H1 (cell line): ENCODE measurements around the gene CA10.

Source experiments
- ATF2 ChIP-seq: IDR thresholded peaks from 2 replicates; pipeline ENCODE4 v1.6.1; 2012; ENCODE audit warnings: low read length, inconsistent platforms
- BACH1 ChIP-seq: IDR thresholded peaks from 2 replicates; pipeline ENCODE4 v1.6.1; 2012; ENCODE audit warnings: low read length, improper control_type of control experiment
- CHD2 ChIP-seq: IDR thresholded peaks from 2 replicates; pipeline ENCODE4 v1.6.1; 2012; ENCODE audit warnings: low read length, improper control_type of control experiment
- CTCF ChIP-seq, 3 experiments: IDR thresholded peaks; 1 replicate in 2 of 3; 2 replicates in 1 of 3; pipeline versions ENCODE4 v1.5.1 to v1.6.1; 2011; ENCODE audit warnings: low read length in 3 of 3, mild to moderate bottlenecking in 3 of 3, inconsistent platforms in 2 of 3, low read depth in 1 of 3, moderate library complexity in 1 of 3; ENCODE audit not compliant: insufficient read depth in 1 of 3; ENCODE audit errors: control extremely low read depth in 1 of 3
- EZH2 ChIP-seq: fragments of 200-600 bp; sonication (generic); IDR thresholded peaks from 2 replicates; pipeline ENCODE4 v1.7.1; 2012; ENCODE audit warnings: low read depth, mild to moderate bottlenecking, moderate library complexity, low read length, inconsistent platforms; ENCODE audit not compliant: severe bottlenecking
- JUN ChIP-seq: IDR thresholded peaks from 2 replicates; pipeline ENCODE4 v1.6.1; 2011; ENCODE audit warnings: low read depth, mild to moderate bottlenecking, improper control_type of control experiment, low read length
- MAX ChIP-seq: IDR thresholded peaks from 2 replicates; pipeline ENCODE4 v1.6.1; 2012; ENCODE audit warnings: inconsistent platforms
- POLR2A ChIP-seq, 2 experiments: IDR thresholded peaks; 1 replicate in 1 of 2; 2 replicates in 1 of 2; pipeline ENCODE4 v1.6.1; 2011; ENCODE audit warnings: low read depth in 2 of 2, low read length in 2 of 2, mild to moderate bottlenecking in 2 of 2; ENCODE audit errors: control extremely low read depth in 1 of 2
- RFX5 ChIP-seq: IDR thresholded peaks from 2 replicates; pipeline ENCODE4 v1.6.1; 2011; ENCODE audit warnings: low read depth, low read length, improper control_type of control experiment, borderline replicate concordance
- SIN3A ChIP-seq, 2 experiments: IDR thresholded peaks in 1 of 2; conservative IDR thresholded peaks in 1 of 2; 2 replicates each; pipeline ENCODE4 v1.6.1; 2011 to 2012; ENCODE audit warnings: low read length in 2 of 2, improper control_type of control experiment in 1 of 2, low read depth in 1 of 2, mild to moderate bottlenecking in 1 of 2
- TAF1 ChIP-seq: IDR thresholded peaks from 2 replicates; pipeline ENCODE4 v1.6.1; 2011; ENCODE audit warnings: mild to moderate bottlenecking, low read depth, low read length
- YY1 ChIP-seq: IDR thresholded peaks from 2 replicates; pipeline ENCODE4 v1.6.1; 2011; ENCODE audit warnings: low read depth, mild to moderate bottlenecking, low read length
- TF ChIP-seq, protein P1 (sequence below): IDR thresholded peaks from 2 replicates; pipeline ENCODE4 v1.6.1; 2011; ENCODE audit warnings: low read length, improper control_type of control experiment
- TF ChIP-seq, protein P2 (sequence below): IDR thresholded peaks from 2 replicates; pipeline ENCODE4 v1.6.1; 2011; ENCODE audit warnings: low read depth, mild to moderate bottlenecking, low read length; ENCODE audit not compliant: insufficient read depth

DNA sequence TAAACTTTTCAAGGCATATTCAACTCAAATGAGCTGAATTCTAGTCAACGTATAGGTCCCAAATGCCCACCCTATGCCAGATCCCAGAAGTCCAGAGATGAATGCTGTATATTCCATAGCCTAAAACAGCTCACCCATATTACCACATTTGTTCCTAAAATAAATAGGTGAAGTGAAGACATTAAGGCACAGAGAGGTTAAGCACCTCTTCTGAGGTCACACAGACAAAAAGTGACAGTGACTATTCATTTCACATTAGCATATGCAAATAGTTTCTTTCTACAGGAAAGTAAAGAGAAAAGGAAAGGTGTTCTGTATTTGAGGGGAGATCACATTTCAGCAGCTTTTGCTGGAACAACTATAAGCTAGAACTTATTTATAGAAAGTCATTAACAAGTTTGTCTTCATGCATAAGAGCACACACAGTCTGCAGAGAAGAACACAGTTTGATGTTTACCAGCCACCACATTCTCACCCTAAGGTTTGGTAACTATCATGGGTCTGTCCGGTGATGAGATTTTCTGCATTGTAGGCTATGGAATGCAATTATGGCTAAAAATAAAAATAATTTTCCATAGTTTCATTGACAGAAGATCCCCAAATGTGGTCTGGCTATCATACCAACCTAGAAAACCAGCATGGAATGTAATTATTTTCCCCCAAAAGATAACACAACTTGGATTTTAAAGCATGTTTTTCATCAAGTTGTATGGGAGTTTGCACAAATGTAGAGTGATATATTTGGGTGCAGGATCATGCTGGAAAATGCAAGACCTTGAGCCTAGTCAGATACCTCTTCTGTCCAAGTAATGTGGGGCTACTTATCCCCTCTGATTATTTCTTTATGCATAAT is 496.1 kb downstream of the CA10 start:
- TF ChIP-seq, protein P1, sequence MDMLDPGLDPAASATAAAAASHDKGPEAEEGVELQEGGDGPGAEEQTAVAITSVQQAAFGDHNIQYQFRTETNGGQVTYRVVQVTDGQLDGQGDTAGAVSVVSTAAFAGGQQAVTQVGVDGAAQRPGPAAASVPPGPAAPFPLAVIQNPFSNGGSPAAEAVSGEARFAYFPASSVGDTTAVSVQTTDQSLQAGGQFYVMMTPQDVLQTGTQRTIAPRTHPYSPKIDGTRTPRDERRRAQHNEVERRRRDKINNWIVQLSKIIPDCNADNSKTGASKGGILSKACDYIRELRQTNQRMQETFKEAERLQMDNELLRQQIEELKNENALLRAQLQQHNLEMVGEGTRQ, result no peak
- no peak for TF ChIP-seq JUN
- no peak for TF ChIP-seq ATF2
- TF ChIP-seq CTCF (IDR thresholded peaks at IDR 0.05; ENCODE audit: control extremely low read depth in 1 of 3, insufficient read depth in 1 of 3, low read depth in 1 of 3, low read length in 3 of 3), result no peak
- no peak for TF ChIP-seq CHD2
- no peak for TF ChIP-seq YY1
- no peak for TF ChIP-seq MAX
- no peak for TF ChIP-seq POLR2A (IDR thresholded peaks at IDR 0.05; ENCODE audit: control extremely low read depth in 1 of 2, low read depth in 2 of 2, low read length in 2 of 2)
- TF ChIP-seq TAF1, result no peak
- TF ChIP-seq EZH2, result no peak
- TF ChIP-seq, protein P2, sequence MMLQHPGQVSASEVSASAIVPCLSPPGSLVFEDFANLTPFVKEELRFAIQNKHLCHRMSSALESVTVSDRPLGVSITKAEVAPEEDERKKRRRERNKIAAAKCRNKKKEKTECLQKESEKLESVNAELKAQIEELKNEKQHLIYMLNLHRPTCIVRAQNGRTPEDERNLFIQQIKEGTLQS, result no peak
- TF ChIP-seq BACH1, result no peak
- no peak for TF ChIP-seq RFX5
- TF ChIP-seq SIN3A (conservative IDR thresholded peaks at IDR 0.05 in 1 of 2, IDR thresholded peaks at IDR 0.05 in 1 of 2; ENCODE audit: low read depth in 1 of 2, low read length in 2 of 2), result no peak
